HL-60 (cell line): ENCODE data around the gene RPE65.

Experiments
- CTCF ChIP-seq: IDR thresholded peaks from one replicate; pipeline ENCODE4 v1.5.1; 2011; ENCODE audit warnings: low read length, control low read depth, inconsistent platforms; ENCODE audit not compliant: insufficient read depth
- GABPA ChIP-seq: IDR thresholded peaks from 2 replicates; pipeline ENCODE4 v1.6.1; 2012; ENCODE audit warnings: low read depth
- POLR2AphosphoS5 ChIP-seq: IDR thresholded peaks from 2 replicates; pipeline ENCODE4 v1.6.1; 2012; ENCODE audit warnings: low read depth
- REST ChIP-seq: IDR thresholded peaks from 2 replicates; pipeline ENCODE4 v1.6.1; 2012; ENCODE audit warnings: low read depth; ENCODE audit not compliant: insufficient replicate concordance
- SPI1 ChIP-seq: IDR thresholded peaks from 2 replicates; pipeline ENCODE4 v1.6.1; 2012; ENCODE audit warnings: low read depth, mild to moderate bottlenecking, borderline replicate concordance

DNA sequence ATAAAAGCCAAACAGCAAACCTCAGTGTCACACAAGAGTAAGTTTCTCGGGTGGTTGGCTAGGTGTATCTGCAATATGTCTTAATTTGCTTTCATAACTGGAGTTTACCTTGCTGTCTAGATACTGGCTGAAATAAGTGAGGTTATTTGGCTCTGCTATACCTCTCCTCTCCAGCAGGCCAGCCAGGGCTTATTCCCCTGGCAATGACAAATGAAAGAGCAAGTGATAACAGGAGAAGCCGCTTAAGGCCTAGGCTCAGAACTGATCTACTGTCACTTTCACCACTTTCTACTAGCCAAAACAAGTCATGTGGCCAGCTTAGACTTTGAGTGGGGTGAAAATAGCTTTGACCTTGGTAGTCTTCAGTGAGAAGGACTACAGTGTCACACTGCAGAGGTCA lies 4.8 kb upstream of the RPE65 start:
- no peak for TF ChIP-seq REST
- no peak for TF ChIP-seq CTCF
- TF ChIP-seq SPI1, result no peak
- TF ChIP-seq POLR2AphosphoS5, result no peak
- no peak for TF ChIP-seq GABPA
